SH-SY5Y (cell line): ENCODE data around the gene COG3.

Experiments used
- GATA2 ChIP-seq: IDR thresholded peaks from 2 replicates; pipeline ENCODE4 v1.6.1; 2011; ENCODE audit warnings: mild to moderate bottlenecking, low read depth, low read length
- GATA3 ChIP-seq: IDR thresholded peaks from 2 replicates; pipeline ENCODE4 v1.6.1; 2011; ENCODE audit warnings: low read depth, mild to moderate bottlenecking, low read length, moderate library complexity

DNA sequence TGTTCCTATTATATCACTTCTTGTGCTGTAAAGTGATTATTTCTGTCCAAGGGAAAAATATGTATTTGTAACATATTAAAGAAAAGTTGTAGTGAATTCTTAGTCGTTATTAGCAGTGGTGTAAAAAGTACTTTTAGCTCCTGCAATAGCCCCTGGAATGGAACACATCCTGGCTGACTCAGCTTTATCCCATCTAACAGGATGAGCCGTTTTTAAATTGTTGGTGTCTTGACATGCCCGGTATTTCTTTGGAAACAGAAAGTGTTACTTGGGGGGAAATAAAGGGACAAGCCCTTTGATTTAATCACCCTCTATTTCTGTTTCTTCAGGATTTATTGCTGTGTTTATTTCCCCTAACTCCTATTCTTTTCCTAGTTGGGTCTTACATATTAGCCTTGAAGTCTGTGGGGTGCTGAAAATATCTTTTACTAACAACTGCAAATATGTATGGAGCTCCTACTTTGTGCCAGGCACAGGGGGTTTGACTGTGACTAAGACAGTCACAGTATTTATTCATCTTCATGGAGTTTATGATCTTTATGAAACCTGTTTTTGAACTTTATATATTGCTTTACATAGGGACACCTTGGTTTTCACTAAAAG is 17.9 kb downstream of the COG3 start:
- TF ChIP-seq GATA3 (no peak), GATA2 (no peak)
